Chondrocyte (in vitro differentiated cells): Measurements from ENCODE around the gene ITGA7. TPM values are rescaled to one million over a fixed set of nuclear protein-coding genes. Genes with fewer than 3 reads are reported as not detected.

Source experiments
- DNase-seq: peaks from one replicate; pipeline ENCODE4 v3.0.0; 2021; ENCODE audit warnings: mixed read lengths, low spot score
- H3K27ac Mint-ChIP-seq: one replicate; pipeline ENCODE4 v1.8.0; 2021; ENCODE audit warnings: mild to moderate bottlenecking, moderate library complexity, mixed read lengths; ENCODE audit not compliant: unreplicated experiment
- H3K27me3 Mint-ChIP-seq: 2 replicates; pipeline ENCODE4 v1.8.0; 2021; ENCODE audit warnings: low read depth, mixed read lengths
- H3K36me3 Mint-ChIP-seq: 2 replicates; pipeline ENCODE4 v1.8.0; 2021; ENCODE audit warnings: low read depth, mixed read lengths
- H3K4me1 Mint-ChIP-seq: 2 replicates; pipeline ENCODE4 v1.8.0; 2021; ENCODE audit warnings: low read depth, mild to moderate bottlenecking, mixed read lengths
- H3K4me3 Mint-ChIP-seq: one replicate; pipeline ENCODE4 v1.8.0; 2021; ENCODE audit warnings: mild to moderate bottlenecking, moderate library complexity, mixed read lengths; ENCODE audit not compliant: unreplicated experiment
- H3K9me3 Mint-ChIP-seq: 2 replicates; pipeline ENCODE4 v1.8.0; 2021; ENCODE audit warnings: low read depth, mixed read lengths
- total RNA-seq: library from RNA; stranded (reverse); gene quantifications from 3 replicates; pipeline ENCODE4 v1.2.1, GENCODE V29; 2021
- TF ChIP-seq, protein P1 (sequence below): fragments of 200-600 bp; sonication (generic); IDR thresholded peaks from 2 replicates; pipeline ENCODE4 v1.5.0; 2021; ENCODE audit warnings: antibody characterized with exemption, mild to moderate bottlenecking, moderate library complexity

The ITGA7 gene
- total RNA-seq, 1 donor from 2014 or later: 31.6 TPM

DNA sequence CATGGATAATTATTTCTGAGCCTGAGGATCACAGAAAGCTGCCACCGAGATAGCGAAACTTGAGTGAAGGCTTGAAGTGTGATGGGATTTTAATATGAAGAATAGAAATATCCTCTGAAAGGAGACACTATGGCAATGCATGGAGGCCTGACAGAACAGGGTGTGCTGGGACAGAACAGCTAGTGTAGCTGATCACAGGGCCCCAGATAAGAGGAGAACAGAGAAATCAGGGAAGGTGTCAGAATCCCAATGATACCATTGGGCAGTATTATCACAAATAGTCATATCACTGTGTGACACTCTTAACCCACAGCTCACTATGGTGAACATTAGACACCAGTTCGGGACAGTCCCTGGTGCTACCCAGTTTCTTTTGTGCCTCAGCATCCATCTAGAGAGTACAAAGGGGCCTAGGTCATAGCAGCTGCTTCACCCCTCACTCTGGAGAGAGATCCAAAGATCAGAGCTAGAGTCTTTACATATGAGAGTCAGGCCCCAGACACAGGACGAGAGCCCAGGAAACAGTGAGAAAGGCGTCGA is 71.5 kb downstream of the ITGA7 start:
- H3K4me1 Mint-ChIP-seq: no peaks in the 10 kb centered on the region
- H3K27me3 Mint-ChIP-seq: peaks cover 59% of the 10 kb centered on the region
- DNase-seq: no peak
- H3K27ac Mint-ChIP-seq: no peak overlapping the region
- TF ChIP-seq, protein P1, sequence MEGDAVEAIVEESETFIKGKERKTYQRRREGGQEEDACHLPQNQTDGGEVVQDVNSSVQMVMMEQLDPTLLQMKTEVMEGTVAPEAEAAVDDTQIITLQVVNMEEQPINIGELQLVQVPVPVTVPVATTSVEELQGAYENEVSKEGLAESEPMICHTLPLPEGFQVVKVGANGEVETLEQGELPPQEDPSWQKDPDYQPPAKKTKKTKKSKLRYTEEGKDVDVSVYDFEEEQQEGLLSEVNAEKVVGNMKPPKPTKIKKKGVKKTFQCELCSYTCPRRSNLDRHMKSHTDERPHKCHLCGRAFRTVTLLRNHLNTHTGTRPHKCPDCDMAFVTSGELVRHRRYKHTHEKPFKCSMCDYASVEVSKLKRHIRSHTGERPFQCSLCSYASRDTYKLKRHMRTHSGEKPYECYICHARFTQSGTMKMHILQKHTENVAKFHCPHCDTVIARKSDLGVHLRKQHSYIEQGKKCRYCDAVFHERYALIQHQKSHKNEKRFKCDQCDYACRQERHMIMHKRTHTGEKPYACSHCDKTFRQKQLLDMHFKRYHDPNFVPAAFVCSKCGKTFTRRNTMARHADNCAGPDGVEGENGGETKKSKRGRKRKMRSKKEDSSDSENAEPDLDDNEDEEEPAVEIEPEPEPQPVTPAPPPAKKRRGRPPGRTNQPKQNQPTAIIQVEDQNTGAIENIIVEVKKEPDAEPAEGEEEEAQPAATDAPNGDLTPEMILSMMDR: no peak
- no peaks in the 10 kb centered on the region for H3K9me3 Mint-ChIP-seq
- peaks cover 2% of the 10 kb centered on the region for H3K36me3 Mint-ChIP-seq
- no peak overlapping the region for H3K4me3 Mint-ChIP-seq

Other genes with a start within 250 kb of the ITGA7 start
- gene OR6C70, start 237.8 kb downstream of the ITGA7 start, total RNA-seq: not detected in 3 replicates
- not detected in 3 replicates for gene OR6C68, start 215.5 kb downstream of the ITGA7 start, total RNA-seq
- gene OR6C4, start 158.3 kb downstream of the ITGA7 start, total RNA-seq: not detected in 3 replicates
- not detected in 3 replicates for gene OR2AP1, start 135.4 kb downstream of the ITGA7 start, total RNA-seq
- gene OR10P1, start 71.0 kb downstream of the ITGA7 start, total RNA-seq: not detected in 3 replicates
- 67.3 to 78.4 TPM (median 77.2 TPM) in 3 replicates for gene BLOC1S1, start 8.1 kb upstream of the ITGA7 start, total RNA-seq
- 2.3 to 3.7 TPM (median 3.2 TPM) in 3 replicates for gene RDH5, start 12.5 kb upstream of the ITGA7 start, total RNA-seq
- 1,244 to 1,365 TPM (median 1,317 TPM) in 3 replicates for gene CD63, start 21.1 kb upstream of the ITGA7 start, total RNA-seq
- 17.8 to 19.1 TPM (median 18.3 TPM) in 3 replicates for gene GDF11, start 35.2 kb upstream of the ITGA7 start, total RNA-seq
- 54.0 to 58.8 TPM (median 58.7 TPM) in 3 replicates for gene SARNP, start 109.8 kb upstream of the ITGA7 start, total RNA-seq
- gene ORMDL2, start 110.1 kb upstream of the ITGA7 start, total RNA-seq: 31.4 to 32.9 TPM (median 32.1 TPM) in 3 replicates
- gene DNAJC14, start 121.7 kb upstream of the ITGA7 start, total RNA-seq: 28.3 to 34.3 TPM (median 29.5 TPM) in 3 replicates
- gene MMP19, start 135.0 kb upstream of the ITGA7 start, total RNA-seq: 12.9 to 17.8 TPM (median 16.1 TPM) in 3 replicates
- 17.3 to 26.4 TPM (median 19.0 TPM) in 3 replicates for gene PYM1, start 220.0 kb upstream of the ITGA7 start, total RNA-seq
- 65.8 to 118 TPM (median 66.4 TPM) in 3 replicates for gene DGKA, start 223.3 kb upstream of the ITGA7 start, total RNA-seq